K562 (cell line): ENCODE measurements around the gene NAXE. TPM values are rescaled to one million over a fixed set of nuclear protein-coding genes. Genes with fewer than 3 reads are reported as not detected.

Experiments used
- CCAR2 ChIP-seq: fragments of 200-400 bp; formaldehyde crosslinking; IDR thresholded peaks from 2 replicates; pipeline ENCODE4 v1.6.1; 2017; ENCODE audit warnings: mild to moderate bottlenecking, low read depth, low read length
- CHCHD3 ChIP-seq: fragments of 250-450 bp; sonication (Bioruptor Pico); IDR thresholded peaks from 2 replicates; pipeline ENCODE4 v2.1.2; 2022; ENCODE audit warnings: mild to moderate bottlenecking
- EZH2 ChIP-seq: IDR thresholded peaks from 2 replicates; pipeline ENCODE4 v1.6.1; 2012; ENCODE audit warnings: low read depth, mild to moderate bottlenecking, inconsistent platforms, low read length, borderline replicate concordance
- HNRNPH1 ChIP-seq: fragments of 200-400 bp; formaldehyde crosslinking; optimal IDR thresholded peaks from 2 replicates; pipeline ENCODE3; 2017; ENCODE audit warnings: low read depth, mild to moderate bottlenecking, low read length, moderate library complexity
- MCM3 ChIP-seq: fragments of 450-650 bp; IDR thresholded peaks from 2 replicates; pipeline ENCODE4 v1.6.1; 2016
- NEUROD1 ChIP-seq: fragments of 150-350 bp; IDR thresholded peaks from 2 replicates; pipeline ENCODE4 v1.6.1; 2014; ENCODE audit warnings: borderline replicate concordance, low read length, low read depth; ENCODE audit not compliant: partially characterized antibody
- NFE2 ChIP-seq: IDR thresholded peaks from 2 replicates; pipeline ENCODE4 v1.6.1; 2014; ENCODE audit warnings: antibody characterized with exemption, low read depth
- NFYB ChIP-seq: IDR thresholded peaks from 2 replicates; pipeline ENCODE4 v1.6.1; 2011; ENCODE audit warnings: mild to moderate bottlenecking, moderate library complexity; ENCODE audit not compliant: insufficient read length; ENCODE audit errors: extremely low read depth
- NR2F6 ChIP-seq: fragments of 450-650 bp; formaldehyde crosslinking; IDR thresholded peaks from 2 replicates; pipeline ENCODE4 v1.4.0; 2020; ENCODE audit warnings: mild to moderate bottlenecking
- POLR2AphosphoS2 ChIP-seq: IDR thresholded peaks from 2 replicates; pipeline ENCODE4 v1.6.1; 2012; ENCODE audit warnings: low read length, improper control_type of control experiment
- RHOXF2B ChIP-seq: fragments of 250-450 bp; sonication (Bioruptor Pico); conservative IDR thresholded peaks from 2 replicates; pipeline ENCODE4 v1.5.1; 2021
- SMARCE1 ChIP-seq: fragments of 450-650 bp; IDR thresholded peaks from 2 replicates; pipeline ENCODE4 v1.7.1; 2016; ENCODE audit warnings: mild to moderate bottlenecking
- TEAD1 ChIP-seq, 2 experiments: fragments of 450-650 bp in 1 of 2; sonication (generic) in 1 of 2; formaldehyde crosslinking; IDR thresholded peaks; 2 replicates each; pipeline versions ENCODE4 v1.4.0 to v1.8.0; 2020 to 2022; ENCODE audit warnings: mild to moderate bottlenecking in 2 of 2, missing genetic modification reagents in 1 of 2
- TEAD2 ChIP-seq: fragments of 450-650 bp; IDR thresholded peaks from 2 replicates; pipeline ENCODE4 v1.6.1; 2016; ENCODE audit warnings: missing genetic modification characterization, control low read depth, missing compliant biosample characterization
- ZNF253 ChIP-seq: fragments of 250-450 bp; sonication (Bioruptor Pico); conservative IDR thresholded peaks from 2 replicates; pipeline ENCODE4 v1.6.1; 2021; ENCODE audit warnings: mild to moderate bottlenecking
- polyA plus RNA-seq, 8 experiments: library from polyadenylated mRNA; depleted of rRNA in 4 of 8; stranded (reverse) in 5 of 8; unstranded in 3 of 8; fragments of >200 nt; fragmentation: Nextera tagmentation in 2 of 8; fragmentation: Illumina TruSeq in 1 of 8; extraction: Ambion mirVana in 2 of 8; extraction: Trizol in 1 of 8; gene quantifications; 2 replicates each; pipeline versions ENCODE4 v1.2.1 to v1.2.3, GENCODE V29; 2011 to 2014; ENCODE audit warnings: inconsistent platforms in 1 of 8, missing spikeins in 1 of 8
- total RNA-seq, 7 experiments: library from RNA; depleted of rRNA in 6 of 7; stranded (reverse); fragments of >200 nt in 6 of 7; fragmentation: Illumina TruSeq in 2 of 7; extraction: Trizol in 2 of 7; gene quantifications; 2 replicates each; pipeline versions ENCODE4 v1.2.1 to v1.2.3, GENCODE V29; 2011 to 2021; ENCODE audit warnings: low replicate concordance in 1 of 7
- TF ChIP-seq, protein P1 (sequence below): sonication (generic); formaldehyde crosslinking; IDR thresholded peaks from 2 replicates; pipeline ENCODE4 v1.8.1; 2022; ENCODE audit warnings: missing genetic modification reagents
- TF ChIP-seq, protein P2 (sequence below), 2 experiments: fragments of 450-650 bp in 1 of 2; sonication (generic) in 1 of 2; formaldehyde crosslinking in 1 of 2; IDR thresholded peaks in 1 of 2; conservative IDR thresholded peaks in 1 of 2; 2 replicates each; pipeline versions ENCODE4 v1.6.1 to v1.8.1; 2016 to 2023; ENCODE audit warnings: mild to moderate bottlenecking in 2 of 2, moderate library complexity in 2 of 2, inconsistent platforms in 1 of 2, missing genetic modification reagents in 1 of 2
- TF ChIP-seq, protein P3 (sequence below): sonication (generic); formaldehyde crosslinking; IDR thresholded peaks from 2 replicates; pipeline ENCODE4 v1.9.0; 2022; ENCODE audit warnings: mild to moderate bottlenecking, missing genetic modification reagents
- TF ChIP-seq, protein P4 (sequence below): sonication (generic); formaldehyde crosslinking; IDR thresholded peaks from 2 replicates; pipeline ENCODE4 v1.4.0; 2020; ENCODE audit warnings: mild to moderate bottlenecking, missing genetic modification reagents
- TF ChIP-seq, protein P5 (sequence below): sonication (generic); formaldehyde crosslinking; IDR thresholded peaks from 2 replicates; pipeline ENCODE4 v1.8.1; 2023; ENCODE audit warnings: mild to moderate bottlenecking, missing genetic modification reagents

NAXE gene
- total and polyA plus RNA-seq, 9 of the 15 experiments (the other 6 are each of a cell fraction or from before 2014, with no cell fraction given), result 27.3 to 137 (median 90.0) TPM

DNA sequence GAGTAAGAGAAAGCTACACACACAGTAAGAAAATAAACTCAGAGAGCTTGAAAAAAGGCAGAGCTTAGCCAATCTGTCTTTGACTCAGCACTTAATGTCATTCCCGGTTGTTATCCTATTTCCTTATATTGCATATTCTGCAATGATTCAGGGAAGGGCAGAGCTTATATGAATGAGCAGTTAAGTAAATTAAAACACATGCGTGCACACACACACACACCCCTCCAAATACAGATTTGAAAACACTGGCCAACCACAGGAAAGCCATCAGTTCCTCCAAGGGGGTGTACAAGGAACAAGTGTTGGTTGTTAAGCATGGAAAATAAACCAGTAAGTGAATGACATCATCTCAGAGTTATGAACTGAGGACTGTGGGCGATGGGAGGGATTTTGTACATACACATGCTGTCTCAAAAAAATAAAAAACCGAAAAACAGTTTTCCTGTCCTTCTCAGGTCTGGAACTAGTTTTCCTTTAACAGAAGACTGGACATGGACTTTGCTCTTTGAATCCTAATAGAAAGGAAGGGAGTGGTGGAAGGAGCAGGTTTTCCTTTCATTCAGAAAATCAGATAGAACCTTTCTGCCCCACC is 20.2 kb upstream of the NAXE start (continued):
- TF ChIP-seq POLR2AphosphoS2, result no peak
- TF ChIP-seq, protein P1, sequence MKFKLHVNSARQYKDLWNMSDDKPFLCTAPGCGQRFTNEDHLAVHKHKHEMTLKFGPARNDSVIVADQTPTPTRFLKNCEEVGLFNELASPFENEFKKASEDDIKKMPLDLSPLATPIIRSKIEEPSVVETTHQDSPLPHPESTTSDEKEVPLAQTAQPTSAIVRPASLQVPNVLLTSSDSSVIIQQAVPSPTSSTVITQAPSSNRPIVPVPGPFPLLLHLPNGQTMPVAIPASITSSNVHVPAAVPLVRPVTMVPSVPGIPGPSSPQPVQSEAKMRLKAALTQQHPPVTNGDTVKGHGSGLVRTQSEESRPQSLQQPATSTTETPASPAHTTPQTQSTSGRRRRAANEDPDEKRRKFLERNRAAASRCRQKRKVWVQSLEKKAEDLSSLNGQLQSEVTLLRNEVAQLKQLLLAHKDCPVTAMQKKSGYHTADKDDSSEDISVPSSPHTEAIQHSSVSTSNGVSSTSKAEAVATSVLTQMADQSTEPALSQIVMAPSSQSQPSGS (CRISPR knock-in tag), result no peak
- TF ChIP-seq TEAD2 (tag), result no peak
- TF ChIP-seq EZH2, result no peak
- 0 out of 2 replicates have a peak, but pooled peaks have one; percentile 11 for TF ChIP-seq NFE2
- no peak for TF ChIP-seq ZNF253 (CRISPR knock-in tag)
- TF ChIP-seq TEAD1 (CRISPR knock-in tag; IDR thresholded peaks at IDR 0.05), result peak in 1 of 2 experiments; percentile 19; a peak in 1 of 4 replicates
- no peak for TF ChIP-seq NFYB
- no peak for TF ChIP-seq HNRNPH1
- TF ChIP-seq, protein P2, sequence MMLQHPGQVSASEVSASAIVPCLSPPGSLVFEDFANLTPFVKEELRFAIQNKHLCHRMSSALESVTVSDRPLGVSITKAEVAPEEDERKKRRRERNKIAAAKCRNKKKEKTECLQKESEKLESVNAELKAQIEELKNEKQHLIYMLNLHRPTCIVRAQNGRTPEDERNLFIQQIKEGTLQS (IDR thresholded peaks at IDR 0.05), result peak; percentile 93
- TF ChIP-seq, protein P2 (CRISPR knock-in tag; conservative IDR thresholded peaks at IDR 0.05), result no peak
- TF ChIP-seq RHOXF2B (CRISPR knock-in tag), result no peak
- TF ChIP-seq SMARCE1, result peak; percentile 33; the same call in 1 of the 2 replicates
- no peak for TF ChIP-seq NR2F6 (CRISPR knock-in tag)
- no peak for TF ChIP-seq MCM3
- no peak for TF ChIP-seq CHCHD3 (CRISPR knock-in tag)
- TF ChIP-seq, protein P3, sequence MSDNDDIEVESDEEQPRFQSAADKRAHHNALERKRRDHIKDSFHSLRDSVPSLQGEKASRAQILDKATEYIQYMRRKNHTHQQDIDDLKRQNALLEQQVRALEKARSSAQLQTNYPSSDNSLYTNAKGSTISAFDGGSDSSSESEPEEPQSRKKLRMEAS, result no peak
- TF ChIP-seq, protein P4, sequence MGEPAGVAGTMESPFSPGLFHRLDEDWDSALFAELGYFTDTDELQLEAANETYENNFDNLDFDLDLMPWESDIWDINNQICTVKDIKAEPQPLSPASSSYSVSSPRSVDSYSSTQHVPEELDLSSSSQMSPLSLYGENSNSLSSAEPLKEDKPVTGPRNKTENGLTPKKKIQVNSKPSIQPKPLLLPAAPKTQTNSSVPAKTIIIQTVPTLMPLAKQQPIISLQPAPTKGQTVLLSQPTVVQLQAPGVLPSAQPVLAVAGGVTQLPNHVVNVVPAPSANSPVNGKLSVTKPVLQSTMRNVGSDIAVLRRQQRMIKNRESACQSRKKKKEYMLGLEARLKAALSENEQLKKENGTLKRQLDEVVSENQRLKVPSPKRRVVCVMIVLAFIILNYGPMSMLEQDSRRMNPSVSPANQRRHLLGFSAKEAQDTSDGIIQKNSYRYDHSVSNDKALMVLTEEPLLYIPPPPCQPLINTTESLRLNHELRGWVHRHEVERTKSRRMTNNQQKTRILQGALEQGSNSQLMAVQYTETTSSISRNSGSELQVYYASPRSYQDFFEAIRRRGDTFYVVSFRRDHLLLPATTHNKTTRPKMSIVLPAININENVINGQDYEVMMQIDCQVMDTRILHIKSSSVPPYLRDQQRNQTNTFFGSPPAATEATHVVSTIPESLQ (CRISPR knock-in tag), result no peak
- TF ChIP-seq, protein P5, sequence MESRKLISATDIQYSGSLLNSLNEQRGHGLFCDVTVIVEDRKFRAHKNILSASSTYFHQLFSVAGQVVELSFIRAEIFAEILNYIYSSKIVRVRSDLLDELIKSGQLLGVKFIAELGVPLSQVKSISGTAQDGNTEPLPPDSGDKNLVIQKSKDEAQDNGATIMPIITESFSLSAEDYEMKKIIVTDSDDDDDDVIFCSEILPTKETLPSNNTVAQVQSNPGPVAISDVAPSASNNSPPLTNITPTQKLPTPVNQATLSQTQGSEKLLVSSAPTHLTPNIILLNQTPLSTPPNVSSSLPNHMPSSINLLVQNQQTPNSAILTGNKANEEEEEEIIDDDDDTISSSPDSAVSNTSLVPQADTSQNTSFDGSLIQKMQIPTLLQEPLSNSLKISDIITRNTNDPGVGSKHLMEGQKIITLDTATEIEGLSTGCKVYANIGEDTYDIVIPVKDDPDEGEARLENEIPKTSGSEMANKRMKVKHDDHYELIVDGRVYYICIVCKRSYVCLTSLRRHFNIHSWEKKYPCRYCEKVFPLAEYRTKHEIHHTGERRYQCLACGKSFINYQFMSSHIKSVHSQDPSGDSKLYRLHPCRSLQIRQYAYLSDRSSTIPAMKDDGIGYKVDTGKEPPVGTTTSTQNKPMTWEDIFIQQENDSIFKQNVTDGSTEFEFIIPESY (CRISPR knock-in tag), result no peak
- TF ChIP-seq CCAR2, result no peak
- no peak for TF ChIP-seq NEUROD1
